HG03460 (cell line): ENCODE data around the gene RBM38.

Source experiments
- ATAC-seq: cut with Tn5 transposase; IDR thresholded peaks from one replicate; pipeline ENCODE4 v1.9.1; 2021; ENCODE audit not compliant: unreplicated experiment

RBM38 gene

DNA sequence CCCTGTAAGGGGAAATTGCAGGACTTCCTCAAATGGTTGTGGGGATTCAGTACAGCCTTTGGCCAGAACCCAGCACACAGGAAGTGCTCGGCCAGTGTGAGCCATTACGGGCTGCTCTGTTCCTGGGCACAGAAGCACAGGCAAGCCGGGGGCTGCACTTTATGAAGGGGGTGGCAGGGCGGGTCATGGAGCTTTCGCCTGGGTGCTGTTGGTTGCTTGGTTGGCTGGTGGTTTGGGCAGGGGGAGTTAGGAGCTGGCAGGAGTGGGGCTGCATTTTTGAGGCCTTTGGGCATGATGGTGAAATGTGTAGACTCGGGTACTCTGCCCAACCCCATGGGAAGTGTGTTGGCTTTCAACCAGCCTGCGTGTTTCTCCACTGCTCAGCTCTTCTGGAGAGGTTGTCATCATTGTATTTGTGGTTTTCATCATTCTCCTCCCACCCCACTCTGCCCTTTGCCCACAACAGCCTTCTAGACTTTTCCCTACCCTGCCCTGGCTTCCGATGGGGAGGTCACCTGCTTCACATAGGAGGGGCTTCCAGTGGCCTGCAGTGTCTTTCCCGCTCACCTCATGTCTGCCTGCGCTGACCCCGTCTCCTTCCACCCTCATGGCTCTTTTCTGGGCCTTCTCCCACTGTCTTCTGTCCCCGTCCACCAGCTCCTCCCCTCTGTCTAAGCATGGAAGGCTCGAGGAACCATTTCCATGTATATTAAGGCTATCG, 16.1 kb upstream of the RBM38 start:
- ATAC-seq: no peak

DNA sequence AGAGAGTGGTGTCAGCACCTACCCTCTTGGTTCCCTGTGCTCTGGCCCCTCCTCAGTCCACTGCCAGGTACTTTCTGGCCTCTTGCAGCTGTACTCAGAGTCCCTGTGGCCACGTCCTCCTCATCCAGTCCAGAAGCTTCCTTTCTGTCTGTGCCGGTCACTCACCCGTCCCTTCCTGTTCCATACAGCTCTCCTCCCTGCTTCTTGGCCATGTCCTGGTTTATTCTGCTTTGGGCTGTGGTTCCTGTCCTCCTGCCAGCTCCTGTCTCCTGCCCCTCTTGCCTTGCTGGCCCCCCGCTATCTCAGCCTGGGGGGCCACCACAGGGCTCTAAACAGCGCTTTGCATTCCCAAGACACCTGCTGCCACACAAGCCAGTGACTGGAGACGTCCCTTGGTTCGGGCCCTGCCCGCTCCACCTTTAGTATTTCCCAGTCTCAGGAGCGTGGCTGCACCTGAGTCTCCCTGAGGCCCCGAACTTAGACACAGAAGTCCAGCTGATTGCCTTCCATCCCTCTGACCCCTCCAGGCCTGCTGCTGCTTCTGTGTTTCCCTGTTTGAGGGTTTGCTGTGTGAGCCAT, 15.5 kb upstream of the RBM38 start:
- no peak for ATAC-seq

DNA sequence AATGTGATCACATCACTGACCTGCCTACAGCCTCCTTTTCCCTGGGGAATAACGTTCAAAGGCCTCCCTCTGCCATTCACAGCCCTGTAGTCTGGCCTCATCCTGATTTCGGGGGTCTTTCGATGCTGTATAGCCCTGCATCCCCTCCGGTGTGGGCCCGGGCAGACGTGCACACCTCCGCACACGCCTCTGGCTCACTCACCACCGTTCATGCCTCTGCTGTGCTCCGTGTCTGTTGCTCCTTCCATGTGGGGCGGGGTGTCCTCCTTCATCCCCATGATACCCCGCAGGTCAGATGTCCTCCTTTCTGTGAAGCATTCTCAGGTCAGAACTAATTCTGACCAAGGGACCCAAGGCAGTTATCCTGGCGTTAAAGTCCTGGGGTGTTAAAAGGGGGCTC, 13.8 kb upstream of the RBM38 start:
- no peak for ATAC-seq

DNA sequence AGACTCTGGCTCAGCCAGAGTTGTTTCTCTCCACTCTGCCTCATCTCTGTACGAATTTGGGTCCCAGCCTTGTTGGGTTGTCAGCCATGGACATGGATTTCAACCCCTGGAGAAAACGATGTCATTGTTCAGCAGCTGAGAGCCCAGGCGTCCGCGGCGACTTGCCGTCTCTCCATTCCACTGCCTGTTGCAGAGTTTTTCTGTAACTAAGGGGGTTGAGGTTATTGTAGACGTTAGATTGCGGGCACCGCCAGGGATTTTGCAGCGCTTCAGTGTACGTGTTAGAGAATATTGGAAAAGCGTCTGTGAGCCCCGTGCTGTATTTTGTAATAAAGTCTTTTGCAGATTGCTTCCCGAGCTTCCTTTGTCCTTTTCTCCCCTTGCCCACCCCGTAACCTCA, 13.1 kb upstream of the RBM38 start:
- ATAC-seq: no peak

DNA sequence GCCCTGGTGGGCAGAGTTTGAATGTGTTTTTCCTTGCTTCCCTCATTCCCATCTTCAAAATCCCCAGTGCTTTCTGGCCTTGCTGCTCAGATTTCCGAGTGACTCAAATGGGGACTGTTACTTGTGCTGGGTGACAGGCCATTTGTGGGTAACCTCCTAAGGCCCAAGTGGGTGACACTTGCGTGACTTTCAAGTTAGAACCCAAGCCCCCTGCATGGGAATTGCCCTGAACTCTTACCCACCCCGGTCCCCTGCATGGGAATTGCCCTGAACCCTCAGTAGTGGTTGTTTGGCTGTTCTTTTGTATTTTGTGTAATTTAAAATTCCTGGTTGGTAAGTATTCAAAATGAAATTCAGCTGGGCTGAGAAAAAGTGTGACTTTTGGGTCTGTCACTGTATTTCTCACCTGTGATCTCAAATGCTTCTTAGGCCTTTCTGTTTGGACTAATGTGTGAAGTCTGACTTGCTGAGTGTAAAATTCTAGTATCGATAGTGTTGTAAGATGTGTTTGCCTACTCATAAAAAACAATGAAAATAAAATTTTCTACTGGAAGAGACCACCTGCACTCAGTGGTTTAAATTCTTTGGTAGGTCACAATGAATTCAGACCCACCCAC, 12.4 kb upstream of the RBM38 start:
- ATAC-seq: no peak

DNA sequence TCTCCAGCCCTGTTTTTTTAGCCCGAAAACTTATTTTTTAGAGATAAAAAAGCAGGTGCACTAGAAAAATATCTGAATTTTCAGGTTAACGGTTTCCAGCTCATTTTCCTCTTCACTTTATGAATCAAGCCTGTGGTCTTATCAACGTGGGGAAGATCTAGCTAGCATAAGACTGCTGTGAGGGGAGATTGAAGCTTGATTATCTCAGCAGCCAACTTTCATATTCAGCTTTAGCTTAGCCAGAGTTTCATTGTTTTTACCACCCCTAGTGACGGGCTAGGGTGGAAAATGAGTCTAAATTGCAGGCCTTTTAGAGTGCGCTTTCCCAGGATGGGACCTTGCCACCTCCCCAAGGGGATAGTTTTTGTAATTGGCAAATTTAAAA, 11.9 kb upstream of the RBM38 start:
- no peak for ATAC-seq

DNA sequence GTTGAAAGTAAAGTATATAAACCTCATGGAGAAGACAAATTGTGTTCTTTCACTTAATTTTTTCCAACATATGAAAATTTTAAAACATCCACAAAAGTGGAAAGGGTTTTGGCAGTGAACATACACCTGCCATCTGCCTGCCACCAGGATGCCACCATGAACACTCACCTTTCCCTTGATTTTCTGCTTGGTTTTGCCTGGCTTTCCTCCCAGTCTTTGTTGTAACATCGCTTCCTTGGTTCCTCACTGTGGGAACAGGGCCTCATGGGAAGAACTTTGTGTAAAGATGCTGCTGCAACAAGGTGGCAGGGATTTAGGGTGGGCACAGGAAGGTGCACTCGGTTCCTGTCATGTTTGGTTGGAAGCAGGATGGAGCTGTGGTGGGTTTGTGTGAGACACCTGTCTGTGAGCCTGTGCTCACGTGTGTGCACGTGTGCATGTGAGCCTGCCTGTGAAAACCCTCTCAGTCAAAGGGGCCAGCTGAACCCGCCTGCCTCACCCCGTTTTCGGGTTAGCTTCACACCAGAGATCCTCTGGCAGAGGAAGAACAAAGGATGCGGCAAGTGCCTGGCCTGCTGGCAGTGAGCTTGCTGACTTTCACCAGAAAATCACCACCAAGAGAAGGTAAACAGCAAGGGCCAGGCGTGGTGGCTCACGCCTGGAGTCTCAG, 11.0 kb upstream of the RBM38 start:
- ATAC-seq: no peak

DNA sequence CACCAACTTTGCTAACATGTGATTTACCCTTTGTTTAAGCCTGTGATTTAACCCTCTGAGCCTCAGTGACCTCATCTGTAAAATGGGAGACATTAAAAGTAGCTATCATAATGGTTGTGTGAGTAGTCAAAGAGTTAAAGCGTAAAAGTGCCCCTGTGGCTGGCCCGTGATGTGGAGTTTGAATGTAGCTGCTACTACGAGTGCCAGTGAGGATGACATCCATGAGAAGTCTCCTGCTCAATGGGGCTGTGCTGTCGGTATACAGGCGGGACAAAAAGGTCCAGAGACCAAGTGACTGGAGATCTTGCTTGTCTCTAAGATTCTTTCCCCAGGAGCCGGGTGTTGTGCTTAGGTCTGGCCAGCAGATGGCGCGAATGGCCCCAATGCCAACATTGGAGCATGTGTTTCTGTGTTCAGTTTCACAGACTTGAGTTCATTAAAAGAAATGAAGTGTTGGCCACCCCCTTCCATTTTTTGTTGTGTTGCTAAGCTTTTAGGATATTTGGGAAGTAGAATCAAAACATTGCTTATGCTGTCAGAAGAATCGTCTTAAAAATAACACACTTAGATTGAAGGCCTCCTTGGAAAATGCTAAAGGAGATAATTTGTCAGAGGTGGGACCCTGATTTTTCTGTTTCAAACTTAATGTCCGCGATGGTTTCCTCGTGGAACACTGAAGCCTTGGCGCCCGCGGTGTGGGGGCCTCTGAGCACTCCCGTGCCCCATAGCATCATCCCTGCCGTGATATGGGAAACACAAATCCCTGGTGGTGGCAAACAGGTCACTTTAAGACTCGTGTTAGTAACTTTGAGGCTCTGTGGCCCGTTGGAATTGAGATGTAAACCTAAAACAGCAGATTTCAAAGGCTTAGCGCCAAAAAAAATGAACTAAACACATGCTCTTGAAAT, 9.3 kb upstream of the RBM38 start:
- no peak for ATAC-seq

DNA sequence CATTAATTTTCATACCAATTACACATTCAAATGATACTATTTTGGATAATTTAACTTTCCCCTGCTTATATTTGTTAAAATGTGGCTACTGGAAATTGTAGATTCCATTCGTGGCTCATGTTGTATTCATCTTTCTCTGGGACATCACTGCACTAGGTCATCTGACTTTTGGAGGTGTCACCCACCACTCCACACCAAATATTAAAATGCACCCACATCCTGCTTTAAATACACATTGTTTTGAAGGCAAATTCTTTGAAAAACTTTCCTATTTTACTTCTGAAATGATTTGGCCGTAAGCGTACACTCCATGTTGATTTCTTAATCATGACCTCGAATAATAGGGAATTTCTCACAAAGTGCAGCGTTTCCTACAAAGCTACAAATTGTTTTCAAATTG, 8.7 kb upstream of the RBM38 start:
- ATAC-seq: no peak

DNA sequence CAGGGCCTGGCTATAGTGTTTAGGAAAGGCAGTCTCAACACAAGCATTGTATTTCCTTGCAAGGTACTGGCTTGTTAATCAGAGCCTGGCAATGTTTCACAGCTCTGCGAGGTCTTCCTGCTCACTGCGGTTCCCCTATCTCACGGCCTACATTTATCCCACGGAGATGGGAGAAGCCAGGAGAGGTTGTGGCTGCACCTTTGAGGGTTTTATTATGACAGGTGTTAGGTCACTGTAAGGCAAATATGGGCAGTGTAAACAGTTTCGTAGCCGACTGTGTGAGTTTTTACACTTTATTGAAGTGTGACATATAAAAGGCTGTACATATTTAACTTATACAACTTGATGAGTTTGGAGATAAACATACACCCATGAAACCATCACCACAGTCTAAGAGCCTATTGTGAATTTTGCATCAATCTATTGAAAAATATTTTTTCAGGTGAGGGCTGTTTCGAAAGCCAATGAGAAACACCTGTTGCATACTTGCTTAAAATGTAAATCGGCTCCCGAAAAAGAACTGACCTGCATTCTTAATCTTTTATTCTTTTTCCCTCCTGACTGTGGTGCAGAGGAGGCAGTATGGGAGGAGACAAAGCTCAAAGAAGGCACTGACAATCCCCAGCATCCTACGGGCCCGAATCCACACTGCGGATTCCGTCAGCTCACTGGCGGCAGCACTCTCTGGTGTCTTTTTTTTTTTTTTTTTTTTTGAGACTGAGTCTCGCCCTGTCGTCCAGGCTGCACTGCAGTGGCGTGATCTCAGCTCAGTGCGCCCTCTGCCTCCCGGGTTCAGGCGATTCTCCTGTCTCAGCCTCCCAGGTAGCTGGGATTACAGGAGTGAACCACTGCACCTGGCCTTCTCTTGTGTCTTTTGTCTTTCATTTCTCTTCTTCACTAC, 7.5 kb upstream of the RBM38 start:
- ATAC-seq: no peak

DNA sequence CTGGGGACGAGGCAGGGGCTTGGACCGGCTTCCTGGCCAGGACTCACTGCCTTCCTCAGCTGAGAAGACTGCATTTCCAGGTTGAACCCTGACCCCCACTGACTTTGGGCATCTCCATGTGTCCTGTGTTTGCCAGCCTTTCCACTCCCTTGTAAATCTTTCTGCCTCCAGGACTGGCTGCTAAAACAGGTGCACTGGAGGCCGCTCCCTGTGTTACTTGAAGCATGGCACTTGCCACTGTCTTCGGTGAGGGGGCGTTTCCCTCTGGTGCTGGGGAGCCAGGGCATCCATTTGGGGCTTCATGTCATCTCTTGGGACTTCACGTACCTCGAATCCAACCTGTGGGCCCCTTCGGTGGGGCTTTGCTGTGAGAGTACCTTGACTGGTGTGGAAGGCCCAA, 6.7 kb upstream of the RBM38 start:
- no peak for ATAC-seq

DNA sequence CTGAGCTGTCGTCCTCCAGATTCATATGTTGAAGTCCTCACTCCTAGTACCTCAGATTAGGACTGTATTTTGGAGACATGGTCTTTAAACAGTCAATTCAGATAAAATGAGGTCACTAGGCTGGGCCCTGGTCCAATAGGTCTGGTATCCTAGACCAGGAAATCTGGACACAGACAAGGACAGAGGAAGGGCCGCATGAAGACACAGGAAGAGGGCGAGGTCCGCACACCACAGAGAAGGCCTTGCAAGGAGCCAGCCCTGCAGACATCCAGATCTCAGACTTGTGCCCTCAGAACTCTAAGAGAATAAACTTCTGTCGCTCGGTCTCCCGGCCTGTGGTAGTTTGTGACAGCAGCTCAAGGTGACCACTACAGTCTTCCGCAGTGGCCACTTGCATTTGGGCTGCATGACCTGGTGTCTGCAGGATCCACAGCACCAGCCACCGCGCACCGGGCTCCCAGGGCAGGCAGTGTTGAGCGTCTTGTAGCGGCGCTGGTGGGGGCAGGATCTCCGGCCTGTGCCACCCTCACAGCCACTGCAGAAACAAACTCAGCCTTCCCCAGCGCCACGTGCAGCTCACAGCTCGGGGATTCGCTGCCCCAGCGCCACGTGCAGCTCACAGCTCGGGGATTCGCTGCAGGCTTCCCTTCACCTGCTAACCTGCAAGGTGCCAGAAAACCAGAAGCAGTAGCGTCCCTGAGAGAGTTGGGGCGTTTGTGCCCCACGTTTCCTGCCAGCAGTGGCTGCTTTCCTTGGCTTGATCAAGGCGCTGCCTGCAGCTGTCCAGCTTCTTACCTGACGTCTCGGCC, 6.0 kb upstream of the RBM38 start:
- no peak for ATAC-seq

DNA sequence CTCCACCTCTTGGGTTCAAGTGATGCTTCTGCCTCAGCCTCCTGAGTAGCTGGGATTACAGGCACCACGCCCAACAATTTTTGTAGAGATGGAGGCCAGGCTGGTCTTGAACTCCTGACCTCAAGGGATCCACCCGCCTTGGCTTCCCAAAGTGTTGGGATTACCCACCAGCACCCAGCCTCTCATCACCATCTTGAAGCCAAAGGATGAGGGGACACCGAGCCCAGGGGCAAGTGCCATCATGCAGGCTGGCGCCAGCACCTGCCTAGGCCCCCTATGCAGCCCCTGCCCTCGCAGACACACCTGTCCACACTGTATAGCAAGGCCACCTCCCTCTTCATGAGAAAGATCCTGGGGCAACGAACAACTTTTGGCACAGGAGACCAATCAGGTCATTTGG, 5.3 kb upstream of the RBM38 start:
- ATAC-seq: no peak

DNA sequence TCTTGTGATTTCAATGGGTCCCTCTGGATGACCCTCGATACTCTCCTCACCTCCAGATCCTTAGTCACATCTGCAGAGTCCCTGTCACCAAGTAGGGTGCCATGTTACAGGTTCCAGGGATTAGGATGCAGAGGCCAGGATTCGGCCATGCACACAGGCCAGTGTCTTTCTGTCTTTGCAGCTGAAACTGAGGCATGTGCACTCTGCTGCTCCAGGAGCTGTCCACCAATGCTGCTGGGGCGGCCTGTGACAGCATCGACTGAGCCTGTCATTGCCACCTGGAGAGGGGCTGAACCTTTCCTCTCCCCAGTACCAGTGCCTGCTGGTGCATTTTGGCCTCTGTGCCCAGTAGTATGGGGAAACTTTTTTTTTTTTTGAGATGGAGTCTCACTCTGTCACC, 4.4 kb upstream of the RBM38 start:
- ATAC-seq: no peak

DNA sequence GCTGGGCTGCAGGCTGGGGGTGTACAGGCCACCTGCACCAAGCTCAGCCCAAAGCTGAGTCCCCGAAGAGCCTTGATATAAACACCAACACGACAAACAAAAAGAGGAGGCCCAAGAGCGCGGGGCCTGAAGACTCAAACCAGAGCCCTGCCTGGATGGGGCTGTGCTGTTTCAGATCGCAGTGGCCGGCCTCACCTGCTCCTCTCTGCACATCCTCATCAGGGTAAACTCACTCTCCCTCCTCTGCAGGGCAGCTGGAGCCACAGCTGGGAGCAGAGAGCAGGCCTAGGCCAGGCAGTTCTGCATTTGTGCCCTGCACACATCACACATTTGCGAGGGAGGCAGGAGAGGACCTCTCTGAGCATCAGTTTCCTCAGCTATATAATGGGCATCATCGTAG, 3.7 kb upstream of the RBM38 start:
- no peak for ATAC-seq

DNA sequence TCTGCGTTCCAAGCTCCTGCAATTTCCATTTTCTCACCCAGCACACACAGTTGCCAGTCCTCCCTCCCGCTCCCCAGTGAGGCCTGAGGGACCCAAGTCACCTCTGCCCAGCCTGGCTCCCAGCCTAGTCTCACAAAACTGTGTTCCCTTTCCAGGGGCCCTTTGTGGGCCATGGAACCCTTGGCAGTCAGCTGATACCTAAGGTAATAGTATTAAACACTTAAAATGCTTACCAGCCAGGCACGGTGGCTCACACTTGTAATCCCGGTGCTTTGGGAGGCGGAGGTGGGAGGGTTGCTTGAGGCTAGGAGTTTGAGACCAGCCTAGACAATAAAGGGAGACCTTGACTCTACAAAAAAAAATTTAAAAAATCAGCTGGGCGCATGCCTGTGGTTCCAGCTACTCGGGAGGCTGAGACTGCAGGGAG, 3.2 kb upstream of the RBM38 start:
- no peak for ATAC-seq

DNA sequence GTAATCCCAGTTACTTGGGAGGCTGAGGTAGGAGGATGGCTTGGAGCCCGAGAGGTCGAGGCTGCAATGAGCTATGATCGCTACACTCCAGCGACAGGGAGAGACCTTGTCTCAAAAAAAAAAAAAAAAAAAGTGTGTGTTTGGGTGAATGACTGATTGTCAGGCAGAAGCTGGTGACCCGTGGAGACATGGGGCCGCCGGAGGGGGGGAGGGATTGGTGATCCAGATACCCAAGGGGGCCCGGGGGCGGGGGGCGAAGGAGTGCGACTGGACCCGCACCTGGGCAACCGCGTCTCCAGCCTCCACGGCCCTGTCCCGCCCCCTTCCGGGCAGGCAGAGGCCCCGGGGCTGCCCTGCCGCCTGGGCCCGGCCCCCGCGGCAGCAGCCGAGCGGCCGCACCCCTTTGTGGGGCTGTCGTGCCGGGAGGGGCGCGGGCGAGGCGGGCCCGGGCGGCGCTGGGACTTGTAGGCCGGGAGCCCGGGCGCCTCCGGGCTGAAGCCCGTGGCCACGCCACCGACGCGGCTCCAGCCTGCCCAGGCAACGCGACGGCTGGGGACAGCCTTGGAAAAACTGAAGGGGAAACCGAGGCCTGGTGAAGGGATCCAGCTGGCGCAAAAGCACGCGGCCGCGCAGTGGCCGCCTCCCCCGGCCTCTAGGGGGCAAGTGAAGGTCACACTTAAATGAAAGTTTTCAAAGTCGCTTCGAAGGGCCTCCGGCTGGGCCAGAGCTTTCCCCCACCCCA, 2.1 kb upstream of the RBM38 start:
- ATAC-seq: no peak
